Right atrium auricular region (tissue), 2 donors: ENCODE measurements around the gene VRK1. TPM values are rescaled to one million over a fixed set of nuclear protein-coding genes. Genes with fewer than 3 reads are reported as not detected.

Experiments
- DNase-seq: peaks from one replicate; pipeline ENCODE4 v3.0.0-alpha.2; 2019; ENCODE audit warnings: low spot score
- H3K27ac ChIP-seq, 2 donors: fragments of 200-600 bp; sonication (generic); 1 replicate in 1 of 2; 2 replicates in 1 of 2; pipeline ENCODE4 v1.5.1; 2016 to 2019
- H3K27me3 ChIP-seq, 2 donors: fragments of 200-600 bp; sonication (generic); one replicate each; pipeline versions ENCODE4 v1.5.1 to v1.6.0; 2017 to 2019
- H3K36me3 ChIP-seq: fragments of 200-600 bp; sonication (generic); one replicate; pipeline ENCODE4 v1.5.1; 2016
- H3K4me1 ChIP-seq, 2 donors: fragments of 200-600 bp; sonication (generic); one replicate each; pipeline versions ENCODE4 v1.5.1 to v1.6.0; 2017 to 2019
- H3K4me3 ChIP-seq, 2 donors: fragments of 200-600 bp; sonication (generic); 1 replicate in 1 of 2; 2 replicates in 1 of 2; pipeline ENCODE4 v1.5.1; 2017 to 2019; ENCODE audit warnings: mild to moderate bottlenecking in 1 of 2, moderate library complexity in 1 of 2
- H3K9me3 ChIP-seq, 2 donors: fragments of 200-600 bp; sonication (generic); one replicate each; pipeline ENCODE4 v1.5.1; 2019
- total RNA-seq, 2 donors: library from RNA; depleted of rRNA; stranded (reverse); fragments of >200 nt; gene quantifications; one replicate each; pipeline ENCODE4 v1.1.0, GENCODE V29; 2016
- TF ChIP-seq, protein P1 (sequence below), 2 donors: fragments of 200-600 bp; sonication (generic); IDR thresholded peaks; one replicate each; pipeline ENCODE4 v1.5.1; 2019; ENCODE audit warnings: antibody characterized with exemption in 2 of 2

Gene VRK1
- total RNA-seq, 2 donors from 2014 or later, result 8.7 to 10.0 TPM

DNA sequence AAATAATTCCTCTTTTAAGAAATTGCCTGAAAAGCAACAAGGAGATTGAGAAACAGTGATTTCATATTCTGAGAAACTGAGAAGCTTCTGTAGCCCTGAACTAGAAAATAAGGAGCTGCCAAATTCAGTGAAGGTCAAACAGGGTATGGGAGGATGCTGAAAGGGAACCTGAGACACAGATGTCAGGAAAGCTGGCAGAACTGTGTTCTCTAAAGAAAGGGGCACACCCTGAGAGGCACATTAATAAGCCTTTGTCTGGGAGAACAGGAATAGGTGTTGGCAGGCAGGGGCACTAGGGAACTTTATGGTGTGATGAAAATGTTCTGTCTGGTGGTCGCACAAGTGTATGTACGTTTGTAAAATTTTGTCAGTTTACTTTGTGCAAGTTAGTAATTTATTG, 29.6 kb downstream of the VRK1 start:
- TF ChIP-seq, protein P1, sequence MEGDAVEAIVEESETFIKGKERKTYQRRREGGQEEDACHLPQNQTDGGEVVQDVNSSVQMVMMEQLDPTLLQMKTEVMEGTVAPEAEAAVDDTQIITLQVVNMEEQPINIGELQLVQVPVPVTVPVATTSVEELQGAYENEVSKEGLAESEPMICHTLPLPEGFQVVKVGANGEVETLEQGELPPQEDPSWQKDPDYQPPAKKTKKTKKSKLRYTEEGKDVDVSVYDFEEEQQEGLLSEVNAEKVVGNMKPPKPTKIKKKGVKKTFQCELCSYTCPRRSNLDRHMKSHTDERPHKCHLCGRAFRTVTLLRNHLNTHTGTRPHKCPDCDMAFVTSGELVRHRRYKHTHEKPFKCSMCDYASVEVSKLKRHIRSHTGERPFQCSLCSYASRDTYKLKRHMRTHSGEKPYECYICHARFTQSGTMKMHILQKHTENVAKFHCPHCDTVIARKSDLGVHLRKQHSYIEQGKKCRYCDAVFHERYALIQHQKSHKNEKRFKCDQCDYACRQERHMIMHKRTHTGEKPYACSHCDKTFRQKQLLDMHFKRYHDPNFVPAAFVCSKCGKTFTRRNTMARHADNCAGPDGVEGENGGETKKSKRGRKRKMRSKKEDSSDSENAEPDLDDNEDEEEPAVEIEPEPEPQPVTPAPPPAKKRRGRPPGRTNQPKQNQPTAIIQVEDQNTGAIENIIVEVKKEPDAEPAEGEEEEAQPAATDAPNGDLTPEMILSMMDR (IDR thresholded peaks at IDR 0.05), result no peak
- Histone ChIP-seq H3K36me3 (no peaks in the 10 kb centered on the region), H3K9me3 (no peaks in the 10 kb centered on the region), H3K4me3 (no peak overlapping the region), H3K27me3 (no peaks in the 10 kb centered on the region), H3K27ac (no peak overlapping the region), H3K4me1 (no peaks in the 10 kb centered on the region)
- DNase-seq, result no peak

DNA sequence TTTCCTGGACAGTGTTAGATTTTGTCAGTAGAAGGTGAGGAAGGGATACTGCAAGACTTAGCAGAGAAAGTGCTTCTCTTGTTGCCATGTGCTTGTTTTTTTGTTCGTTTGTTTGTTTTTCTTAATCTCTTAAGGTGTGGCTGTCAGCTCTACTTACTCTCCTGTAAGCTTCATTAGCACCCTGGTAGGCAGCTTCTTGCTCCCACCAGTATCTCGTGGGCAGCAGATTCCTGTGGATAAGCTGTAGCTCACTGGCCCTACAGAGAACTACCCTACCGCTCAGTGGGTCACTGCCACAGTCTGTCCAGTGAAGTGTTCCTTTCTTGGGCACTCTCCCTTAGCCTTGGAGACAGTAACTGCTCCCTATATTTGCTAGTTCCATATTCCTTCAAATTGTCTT, 30.1 kb downstream of the VRK1 start:
- Histone ChIP-seq H3K4me3 (no peak overlapping the region), H3K4me1 (no peaks in the 10 kb centered on the region), H3K27ac (no peak overlapping the region), H3K27me3 (no peaks in the 10 kb centered on the region), H3K9me3 (no peaks in the 10 kb centered on the region), H3K36me3 (no peaks in the 10 kb centered on the region)
- TF ChIP-seq, protein P1 (IDR thresholded peaks at IDR 0.05), result no peak
- DNase-seq, result no peak

DNA sequence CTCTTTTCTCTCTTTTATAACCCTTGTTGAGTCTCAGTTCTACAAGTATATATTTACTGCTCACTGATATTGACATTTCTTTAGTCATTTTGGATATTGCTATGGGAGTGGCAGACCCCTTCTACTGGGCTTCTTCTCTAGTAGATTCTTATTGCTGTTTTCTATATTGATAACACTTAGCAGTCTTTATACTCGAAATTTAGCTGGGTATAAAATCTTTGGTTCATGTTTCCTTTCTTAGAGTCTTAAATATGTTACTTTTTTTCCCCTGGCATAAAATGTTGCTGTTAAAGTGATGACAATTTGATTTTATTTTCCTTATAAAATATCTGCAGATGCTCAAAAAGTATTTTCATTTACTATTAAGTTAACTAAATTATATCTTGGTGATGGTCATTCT, 32.6 kb downstream of the VRK1 start:
- no peak for DNase-seq
- Histone ChIP-seq H3K4me3 (no peak overlapping the region), H3K27ac (no peak overlapping the region), H3K4me1 (no peaks in the 10 kb centered on the region), H3K36me3 (no peaks in the 10 kb centered on the region), H3K9me3 (no peaks in the 10 kb centered on the region), H3K27me3 (no peaks in the 10 kb centered on the region)
- TF ChIP-seq, protein P1 (IDR thresholded peaks at IDR 0.05), result no peak

DNA sequence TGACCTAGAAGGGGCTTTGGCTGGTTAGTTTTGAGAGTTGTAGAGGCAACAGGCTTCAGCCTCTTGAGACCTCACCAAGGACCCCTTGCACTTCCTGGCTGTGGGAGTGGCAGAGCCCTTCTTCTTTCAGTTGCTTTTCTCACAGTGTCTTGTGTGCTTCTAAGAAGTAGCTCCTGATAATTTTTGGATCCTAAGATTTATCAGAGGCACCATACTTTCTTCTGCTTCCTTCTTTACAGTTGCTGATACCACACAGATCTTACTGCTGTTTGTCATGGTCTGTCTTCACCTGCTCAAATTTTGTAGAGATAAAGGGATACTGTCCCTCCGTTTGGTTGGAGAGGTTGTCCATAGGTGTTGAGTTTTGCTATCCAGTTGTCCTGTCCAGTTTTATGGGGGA, 33.8 kb downstream of the VRK1 start:
- no peaks in the 10 kb centered on the region for H3K27me3 ChIP-seq
- TF ChIP-seq, protein P1 (IDR thresholded peaks at IDR 0.05), result no peak
- H3K36me3 ChIP-seq, result no peaks in the 10 kb centered on the region
- H3K27ac ChIP-seq, result no peak overlapping the region
- no peaks in the 10 kb centered on the region for H3K9me3 ChIP-seq
- DNase-seq, result no peak
- H3K4me1 ChIP-seq, result no peaks in the 10 kb centered on the region
- no peak overlapping the region for H3K4me3 ChIP-seq

DNA sequence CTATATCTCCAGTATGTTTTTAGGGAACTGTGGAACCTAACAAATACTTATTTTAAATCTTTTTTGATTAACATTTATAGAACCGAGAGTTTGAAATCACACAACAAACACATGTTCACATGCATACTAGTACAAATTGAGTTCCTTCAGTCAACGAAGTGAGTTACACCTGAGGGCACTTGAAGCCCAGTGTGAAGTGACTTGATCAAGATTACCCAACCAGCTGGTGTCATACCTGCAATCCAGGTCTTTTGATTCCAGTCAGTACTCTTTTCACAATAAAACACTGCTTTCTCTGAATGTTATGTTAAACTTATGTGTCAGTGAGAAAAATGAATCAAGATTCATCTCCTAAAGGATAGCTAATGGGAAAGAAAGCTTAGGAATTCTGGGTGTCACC, 35.2 kb downstream of the VRK1 start:
- TF ChIP-seq, protein P1 (IDR thresholded peaks at IDR 0.05), result no peak
- no peaks in the 10 kb centered on the region for H3K9me3 ChIP-seq
- no peaks in the 10 kb centered on the region for H3K36me3 ChIP-seq
- H3K27ac ChIP-seq, result no peak overlapping the region
- no peak for DNase-seq
- H3K27me3 ChIP-seq, result no peaks in the 10 kb centered on the region
- H3K4me3 ChIP-seq, result no peak overlapping the region
- H3K4me1 ChIP-seq, result no peaks in the 10 kb centered on the region

DNA sequence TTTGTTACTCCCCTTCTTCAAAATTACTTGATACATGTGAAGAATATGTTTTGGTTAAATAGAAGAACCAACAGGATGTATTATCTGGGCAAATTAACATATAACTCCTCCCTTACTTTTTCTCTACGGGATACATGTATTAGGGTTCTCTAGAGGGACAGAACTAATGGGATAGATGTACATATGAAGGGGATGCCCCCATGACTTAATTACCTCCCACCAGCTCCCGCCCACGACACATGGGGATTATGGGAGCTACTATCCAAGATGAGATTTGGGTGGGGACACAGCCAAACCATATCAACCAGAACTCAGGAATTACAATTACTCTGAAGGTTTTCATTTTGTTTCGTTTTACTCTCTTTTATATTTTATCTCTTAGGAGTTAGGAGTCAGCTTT, 41.3 kb downstream of the VRK1 start:
- DNase-seq, result no peak
- Histone ChIP-seq H3K4me1 (no peaks in the 10 kb centered on the region), H3K4me3 (no peak overlapping the region), H3K36me3 (no peaks in the 10 kb centered on the region), H3K27ac (no peak overlapping the region), H3K9me3 (no peaks in the 10 kb centered on the region), H3K27me3 (no peaks in the 10 kb centered on the region)
- TF ChIP-seq, protein P1 (IDR thresholded peaks at IDR 0.05), result no peak
